ENCODE results near the gene TMEM220.

TMEM220 gene

DNA sequence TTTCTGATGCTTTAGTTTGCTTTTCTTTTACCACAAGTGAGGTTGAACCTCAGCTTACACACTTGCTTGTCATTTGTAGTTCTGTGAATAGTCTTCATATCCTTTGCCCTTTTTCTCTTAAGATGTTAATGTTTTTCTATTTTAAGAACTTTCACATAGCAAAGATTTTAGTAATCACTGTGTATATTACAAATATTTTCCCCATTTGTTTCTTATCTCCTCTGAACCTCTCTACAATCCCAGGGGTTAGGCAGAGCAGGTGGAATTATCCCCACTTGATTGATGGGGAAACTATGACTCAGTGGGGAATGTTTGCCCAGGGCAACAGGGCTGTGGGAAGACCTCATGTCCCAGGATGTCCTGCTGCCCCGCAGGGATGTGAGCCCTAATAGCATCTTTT is 61.0 kb downstream of the TMEM220 start:
- DNase-seq (ENCODE audit: low spot score) (no peak), FAIRE-seq (no peak)

GRCh38 chr17:10666906-10667305 is 62.9 kb downstream of the TMEM220 start:
- FAIRE-seq (no peak), DNase-seq (ENCODE audit: low spot score) (no peak)

DNA sequence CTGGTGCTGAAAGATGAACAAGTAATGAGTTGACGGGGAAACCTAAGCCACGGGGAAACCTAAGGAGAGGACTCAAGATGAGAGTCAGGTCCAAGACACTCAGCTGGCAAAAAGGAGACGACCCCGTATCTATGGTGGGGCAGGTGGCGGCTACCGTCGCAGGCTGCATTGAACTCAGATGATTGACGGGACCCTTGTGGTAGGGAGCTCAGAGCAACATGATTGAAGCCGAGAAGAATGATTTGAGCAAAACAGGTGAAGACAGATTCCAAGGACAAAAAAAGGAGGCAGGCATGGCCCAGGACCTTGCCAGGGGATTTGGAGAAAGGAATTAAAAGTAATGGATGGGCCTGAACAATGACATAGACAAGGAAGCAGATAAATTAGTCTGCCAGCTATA is 65.3 kb downstream of the TMEM220 start:
- no peak for DNase-seq (ENCODE audit: low spot score)
- no peak for FAIRE-seq

All from urothelium cell line (cell line).